IPS DF 6.9 (cell line): ENCODE data around the gene PASD1.
"Not testable (repeated sequence)": the region's sequence is repeated elsewhere in the genome, so short reads cannot be mapped to it uniquely, and the experiment has no call there.

Source experiments
- DNase-seq: peaks from one replicate; pipeline ENCODE4 v3.0.0-alpha.2; 2013; ENCODE audit warnings: low read depth, low spot score
- H3K27ac ChIP-seq: one replicate; pipeline ENCODE4 v1.5.1; 2013; ENCODE audit warnings: low read length, control low read depth
- H3K27me3 ChIP-seq: 2 replicates; pipeline ENCODE4 v1.6.1; 2013; ENCODE audit warnings: mild to moderate bottlenecking, low read length; ENCODE audit not compliant: control insufficient read depth, insufficient read depth
- H3K36me3 ChIP-seq: 2 replicates; pipeline ENCODE4 v1.6.1; 2013; ENCODE audit warnings: low read length; ENCODE audit not compliant: control insufficient read depth, insufficient read depth
- H3K4me1 ChIP-seq: 2 replicates; pipeline ENCODE4 v1.6.1; 2013; ENCODE audit warnings: low read length; ENCODE audit not compliant: control insufficient read depth, insufficient read depth
- H3K4me3 ChIP-seq: 2 replicates; pipeline ENCODE4 v1.5.1; 2013; ENCODE audit warnings: mild to moderate bottlenecking, low read length
- H3K9me3 ChIP-seq: 2 replicates; pipeline ENCODE4 v1.6.1; 2013; ENCODE audit warnings: low read length, inconsistent platforms; ENCODE audit not compliant: control insufficient read depth, insufficient read depth
- WGBS: extraction: QIAGEN DNeasy Blood & Tissue Kit; methylation state at CpG from one replicate; pipeline ENCODE4 v1.1.7; 2013; ENCODE audit warnings: mixed read lengths, missing lambda C conversion rate; ENCODE audit not compliant: insufficient read length, insufficient coverage; 5-methylcytosine and 5-hydroxymethylcytosine counted together

The PASD1 gene

GRCh38 chrX:151563449-151563848 lies at the start of gene PASD1:
TSS of gene PASD1 (plus strand) at chrX:151563675. CDS start at chrX:151601554, 37,879 bp downstream.
- Histone ChIP-seq H3K9me3 (no peaks in the 10 kb centered on the region), H3K4me1 (no peaks in the 10 kb centered on the region), H3K36me3 (no peaks in the 10 kb centered on the region), H3K27ac (no peak within 1 kb of the TSS), H3K27me3 (no peaks in the 10 kb centered on the region), H3K4me3 (no peak within 1 kb of the TSS)
- WGBS, result no CpG with 5 or more reads among the region's 16 CpGs
- no peak for DNase-seq

GRCh38 chrX:151515237-151515636 lies 48.2 kb upstream of the PASD1 start:
- WGBS, result no CpG with 5 or more reads among the region's 2 CpGs
- Histone ChIP-seq H3K4me1 (no peaks in the 10 kb centered on the region), H3K27me3 (no peaks in the 10 kb centered on the region), H3K9me3 (no peaks in the 10 kb centered on the region), H3K27ac (no peak overlapping the region), H3K36me3 (no peaks in the 10 kb centered on the region), H3K4me3 (no peak overlapping the region)
- no peak for DNase-seq

GRCh38 chrX:151516538-151517187 lies 46.8 kb upstream of the PASD1 start:
- Histone ChIP-seq H3K4me1 (no peaks in the 10 kb centered on the region), H3K36me3 (no peaks in the 10 kb centered on the region), H3K27ac (no peak overlapping the region), H3K27me3 (no peaks in the 10 kb centered on the region), H3K9me3 (no peaks in the 10 kb centered on the region), H3K4me3 (no peak overlapping the region)
- no CpG with 5 or more reads among the region's 15 CpGs for WGBS
- DNase-seq, result no peak

- H3K27me3 ChIP-seq, result no peaks in the 10 kb centered on the region
- no peaks in the 10 kb centered on the region for H3K9me3 ChIP-seq
- WGBS, result no CpG with 5 or more reads among the region's 2 CpGs
- no peak overlapping the region for H3K27ac ChIP-seq
- no peak for DNase-seq
- no peaks in the 10 kb centered on the region for H3K36me3 ChIP-seq
- no peak overlapping the region for H3K4me3 ChIP-seq
- no peaks in the 10 kb centered on the region for H3K4me1 ChIP-seq
Measured at GRCh38 chrX:151517421-151517820, 46.1 kb upstream of the PASD1 start.

- H3K27ac ChIP-seq, result no peak overlapping the region
- no peaks in the 10 kb centered on the region for H3K36me3 ChIP-seq
- H3K4me3 ChIP-seq, result no peak overlapping the region
- H3K9me3 ChIP-seq, result no peaks in the 10 kb centered on the region
- DNase-seq, result no peak
- WGBS, result no CpG with 5 or more reads among the region's 2 CpGs
- no peaks in the 10 kb centered on the region for H3K4me1 ChIP-seq
- H3K27me3 ChIP-seq, result no peaks in the 10 kb centered on the region
Measured at GRCh38 chrX:151523351-151523750, 40.1 kb upstream of the PASD1 start.

- Histone ChIP-seq H3K4me3 (no peak overlapping the region), H3K4me1 (no peaks in the 10 kb centered on the region), H3K9me3 (no peaks in the 10 kb centered on the region), H3K27me3 (no peaks in the 10 kb centered on the region), H3K36me3 (no peaks in the 10 kb centered on the region), H3K27ac (no peak overlapping the region)
- no peak for DNase-seq
Measured at GRCh38 chrX:151536571-151536970, 26.9 kb upstream of the PASD1 start.

- no peak for DNase-seq
- Histone ChIP-seq H3K9me3 (no peaks in the 10 kb centered on the region), H3K36me3 (no peaks in the 10 kb centered on the region), H3K27ac (no peak overlapping the region), H3K4me1 (no peaks in the 10 kb centered on the region), H3K27me3 (no peaks in the 10 kb centered on the region), H3K4me3 (no peak overlapping the region)
- WGBS, result no CpG with 5 or more reads among the region's 1 CpG
Measured at GRCh38 chrX:151537572-151537971, 25.9 kb upstream of the PASD1 start.

GRCh38 chrX:151538190-151539122 lies 25.0 kb upstream of the PASD1 start:
- no peak for DNase-seq
- H3K27ac ChIP-seq, result no peak overlapping the region
- H3K4me3 ChIP-seq, result no peak overlapping the region
- H3K4me1 ChIP-seq, result no peaks in the 10 kb centered on the region
- no peaks in the 10 kb centered on the region for H3K9me3 ChIP-seq
- H3K27me3 ChIP-seq, result no peaks in the 10 kb centered on the region
- no peaks in the 10 kb centered on the region for H3K36me3 ChIP-seq
- WGBS, result no CpG with 5 or more reads among the region's 3 CpGs

- no CpG with 5 or more reads among the region's 2 CpGs for WGBS
- Histone ChIP-seq H3K36me3 (no peaks in the 10 kb centered on the region), H3K4me1 (no peaks in the 10 kb centered on the region), H3K4me3 (no peak overlapping the region), H3K9me3 (no peaks in the 10 kb centered on the region), H3K27ac (no peak overlapping the region), H3K27me3 (no peaks in the 10 kb centered on the region)
- no peak for DNase-seq
Measured at GRCh38 chrX:151543706-151544105, 19.8 kb upstream of the PASD1 start.

GRCh38 chrX:151546226-151546625 lies 17.2 kb upstream of the PASD1 start:
- WGBS, result no CpG with 5 or more reads among the region's 6 CpGs
- H3K27me3 ChIP-seq, H3K4me1 ChIP-seq, H3K27ac ChIP-seq, DNase-seq, H3K4me3 ChIP-seq, H3K36me3 ChIP-seq, H3K9me3 ChIP-seq: not testable (repeated sequence)
